GM23338 (cell line): Measurements from ENCODE around the gene CHN2. TPM values are rescaled to one million over a fixed set of nuclear protein-coding genes. Genes with fewer than 3 reads are reported as not detected.

Source experiments
- ATAC-seq: fragments of 200-7000 bp; cut with Tn5 transposase; 3 replicates; pipeline ENCODE4 v1.9.1; 2020
- DNase-seq: peaks from one replicate; pipeline ENCODE4 v3.0.0-alpha.2; 2015; ENCODE audit warnings: low spot score
- H2AFZ ChIP-seq: fragments of 200-600 bp; sonication (generic); 2 replicates; pipeline ENCODE4 v1.8.0; 2016; ENCODE audit warnings: antibody characterized with exemption, mild to moderate bottlenecking, moderate library complexity
- H3F3A ChIP-seq: fragments of 200-600 bp; sonication (generic); replicated peaks from 2 replicates; pipeline ENCODE4 v1.8.0; 2017; ENCODE audit warnings: antibody characterized with exemption, mixed run types, low read depth
- H3K27ac ChIP-seq: fragments of 200-600 bp; sonication (generic); 2 replicates; pipeline ENCODE4 v1.6.1; 2016; ENCODE audit warnings: low read depth
- H3K27me3 ChIP-seq: fragments of 200-600 bp; sonication (generic); 2 replicates; pipeline ENCODE4 v1.8.0; 2016; ENCODE audit warnings: mild to moderate bottlenecking, mixed run types, moderate library complexity; ENCODE audit not compliant: insufficient read depth
- H3K36me3 ChIP-seq: fragments of 200-600 bp; sonication (generic); 2 replicates; pipeline ENCODE4 v1.8.0; 2016; ENCODE audit warnings: mild to moderate bottlenecking; ENCODE audit not compliant: insufficient read depth
- H3K4me1 ChIP-seq: fragments of 200-600 bp; sonication (generic); 2 replicates; pipeline ENCODE4 v1.8.0; 2016; ENCODE audit warnings: mild to moderate bottlenecking, moderate library complexity; ENCODE audit not compliant: insufficient read depth
- H3K4me2 ChIP-seq: fragments of 200-600 bp; sonication (generic); 2 replicates; pipeline ENCODE4 v1.7.1; 2017; ENCODE audit warnings: mixed run types
- H3K4me3 ChIP-seq: fragments of 200-600 bp; sonication (generic); 2 replicates; pipeline ENCODE4 v1.6.1; 2016; ENCODE audit warnings: mixed run types
- H3K79me2 ChIP-seq: fragments of 200-600 bp; sonication (generic); replicated peaks from 2 replicates; pipeline ENCODE4 v1.8.0; 2017; ENCODE audit warnings: mild to moderate bottlenecking; ENCODE audit not compliant: insufficient read depth
- H3K9me2 ChIP-seq: fragments of 200-600 bp; sonication (generic); 2 replicates; pipeline ENCODE4 v1.8.0; 2017; ENCODE audit not compliant: insufficient read depth
- H4K20me1 ChIP-seq: fragments of 200-600 bp; sonication (generic); replicated peaks from 2 replicates; pipeline ENCODE4 v1.8.0; 2017; ENCODE audit warnings: mild to moderate bottlenecking; ENCODE audit not compliant: insufficient read depth
- H3K27ac Mint-ChIP-seq: 2 replicates; pipeline ENCODE4 v1.8.0; 2020; ENCODE audit warnings: inconsistent platforms, mild to moderate bottlenecking, moderate library complexity, mixed read lengths
- H3K27me3 Mint-ChIP-seq: 3 replicates; pipeline ENCODE4 v1.8.0; 2022; ENCODE audit warnings: low read depth, mild to moderate bottlenecking, moderate library complexity, mixed read lengths, inconsistent platforms; ENCODE audit not compliant: insufficient read depth, poor library complexity
- H3K36me3 Mint-ChIP-seq: 3 replicates; pipeline ENCODE4 v1.8.0; 2021; ENCODE audit warnings: low read depth, mild to moderate bottlenecking, inconsistent platforms, moderate library complexity, mixed read lengths
- H3K4me1 Mint-ChIP-seq: 3 replicates; pipeline ENCODE4 v1.8.0; 2020; ENCODE audit warnings: mild to moderate bottlenecking, inconsistent platforms, mixed read lengths
- H3K4me3 Mint-ChIP-seq: 3 replicates; pipeline ENCODE4 v1.8.0; 2021; ENCODE audit warnings: moderate library complexity, mild to moderate bottlenecking, inconsistent platforms, mixed read lengths
- H3K9me3 Mint-ChIP-seq: 3 replicates; pipeline ENCODE4 v1.8.0; 2020; ENCODE audit warnings: moderate library complexity, mild to moderate bottlenecking, inconsistent platforms, mixed read lengths
- CREB1 ChIP-seq: fragments of 250-450 bp; sonication (Bioruptor Pico); IDR thresholded peaks from 2 replicates; pipeline ENCODE4 v1.5.0; 2020; ENCODE audit warnings: low read depth, mild to moderate bottlenecking, moderate library complexity
- EZH2 ChIP-seq: fragments of 200-600 bp; sonication (generic); IDR thresholded peaks from one replicate; pipeline ENCODE4 v1.8.0; 2017; ENCODE audit warnings: antibody characterized with exemption, mild to moderate bottlenecking, low read depth; ENCODE audit not compliant: unreplicated experiment
- EZH2phosphoT487 ChIP-seq: fragments of 200-600 bp; sonication (generic); IDR thresholded peaks from one replicate; pipeline ENCODE4 v1.8.1; 2018; ENCODE audit warnings: antibody characterized with exemption; ENCODE audit not compliant: unreplicated experiment
- NANOG ChIP-seq: IDR thresholded peaks from 2 replicates; pipeline ENCODE4 v1.6.1; 2016; ENCODE audit warnings: antibody characterized with exemption, borderline replicate concordance
- ZNF114 ChIP-seq: fragments of 250-450 bp; sonication (Bioruptor Pico); IDR thresholded peaks from 2 replicates; pipeline ENCODE4 v1.5.0; 2020; ENCODE audit warnings: mild to moderate bottlenecking, moderate library complexity
- polyA plus RNA-seq: library from polyadenylated mRNA; unstranded; fragments of >200 nt; fragmentation: Nextera tagmentation; extraction: Ambion mirVana; gene quantifications from 2 replicates; pipeline ENCODE4 v1.2.1, GENCODE V29; 2016
- total RNA-seq: library from RNA; depleted of rRNA; stranded (reverse); fragments of >200 nt; shearing (Covaris generic); gene quantifications from 2 replicates; pipeline ENCODE4 v1.2.3, GENCODE V29; 2014
- TF ChIP-seq, protein P1 (sequence below): IDR thresholded peaks from 2 replicates; pipeline ENCODE4 v1.6.1; 2016; ENCODE audit warnings: antibody characterized with exemption
- TF ChIP-seq, protein P2 (sequence below), 2 experiments: fragments of 200-600 bp in 1 of 2; sonication (generic) in 1 of 2; conservative IDR thresholded peaks; 2 replicates each; pipeline versions ENCODE4 v1.5.1 to v1.6.1; 2016 to 2017; ENCODE audit warnings: antibody characterized with exemption in 2 of 2, low read depth in 2 of 2, mild to moderate bottlenecking in 2 of 2, moderate library complexity in 1 of 2

The CHN2 gene
- total and polyA plus RNA-seq, 2 experiments from 2014 or later, result 6.1 to 7.5 TPM

DNA sequence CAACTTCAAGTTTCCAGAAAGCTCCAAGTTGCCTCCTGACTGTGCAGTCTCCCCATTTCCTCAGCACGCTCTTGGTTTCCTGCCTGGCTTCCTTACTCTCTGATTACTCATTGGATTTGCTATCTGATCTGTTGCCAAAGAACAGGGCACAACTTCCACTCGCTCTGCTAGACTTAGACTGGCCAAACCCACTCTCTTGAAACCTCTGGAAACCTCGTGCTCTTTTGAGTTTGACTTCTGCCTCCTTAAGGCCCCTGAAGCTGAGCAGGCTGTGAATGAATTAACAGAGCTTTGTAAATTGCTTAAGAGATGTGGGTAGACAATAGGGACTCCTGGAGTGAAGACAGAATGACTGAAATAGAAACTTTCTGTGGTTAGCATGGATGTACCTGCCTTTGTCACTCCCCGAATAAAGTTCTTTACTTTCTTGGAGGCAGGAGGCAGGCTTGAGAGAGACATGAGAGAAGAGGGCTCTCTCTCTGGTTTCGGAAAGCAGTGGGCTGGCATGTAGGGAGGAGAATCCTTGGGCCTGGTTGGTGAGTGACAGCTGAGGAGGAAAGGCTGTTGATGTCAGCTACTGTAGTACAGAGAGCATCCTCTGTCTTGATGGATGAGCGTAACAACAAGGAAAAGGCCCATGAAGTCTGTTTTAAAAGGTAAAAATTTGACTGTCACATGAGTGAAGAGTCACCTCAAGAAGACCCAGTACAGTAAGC lies 70.8 kb downstream of the CHN2 start (continued):
- TF ChIP-seq, protein P1, sequence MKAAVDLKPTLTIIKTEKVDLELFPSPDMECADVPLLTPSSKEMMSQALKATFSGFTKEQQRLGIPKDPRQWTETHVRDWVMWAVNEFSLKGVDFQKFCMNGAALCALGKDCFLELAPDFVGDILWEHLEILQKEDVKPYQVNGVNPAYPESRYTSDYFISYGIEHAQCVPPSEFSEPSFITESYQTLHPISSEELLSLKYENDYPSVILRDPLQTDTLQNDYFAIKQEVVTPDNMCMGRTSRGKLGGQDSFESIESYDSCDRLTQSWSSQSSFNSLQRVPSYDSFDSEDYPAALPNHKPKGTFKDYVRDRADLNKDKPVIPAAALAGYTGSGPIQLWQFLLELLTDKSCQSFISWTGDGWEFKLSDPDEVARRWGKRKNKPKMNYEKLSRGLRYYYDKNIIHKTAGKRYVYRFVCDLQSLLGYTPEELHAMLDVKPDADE, result no peak
- TF ChIP-seq NANOG (no peak), ZNF114 (no peak)

DNA sequence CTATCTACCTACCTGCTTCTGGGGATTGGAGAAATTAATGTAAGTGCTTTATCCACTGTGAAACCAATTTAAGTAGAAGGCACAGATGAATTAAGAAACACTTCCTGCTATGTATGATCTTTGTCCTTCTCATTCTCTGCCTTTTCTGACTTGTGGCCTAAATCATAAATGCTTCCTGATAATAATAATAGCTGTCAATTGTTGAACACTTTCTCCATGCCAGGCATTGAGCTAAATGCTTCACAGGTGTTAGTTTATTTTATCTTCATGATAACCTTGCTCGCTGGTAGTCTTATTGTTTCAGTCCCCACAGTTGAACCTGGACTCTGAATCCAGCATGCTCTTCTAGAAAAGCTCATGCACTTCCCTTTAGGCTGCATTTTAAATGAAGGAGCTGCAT lies 75.4 kb downstream of the CHN2 start:
- H3K4me1 Mint-ChIP-seq, result peaks cover 37% of the 10 kb centered on the region
- no peak overlapping the region for H3K27ac Mint-ChIP-seq
- H3K4me3 ChIP-seq, result no peak overlapping the region
- H3K79me2 ChIP-seq, result no peaks in the 10 kb centered on the region
- H3K27me3 ChIP-seq, result no peaks in the 10 kb centered on the region
- no peaks in the 10 kb centered on the region for H4K20me1 ChIP-seq
- no peak overlapping the region for H3K4me2 ChIP-seq
- no peaks in the 10 kb centered on the region for H3K36me3 ChIP-seq
- no peaks in the 10 kb centered on the region for H3F3A ChIP-seq
- no peak overlapping the region for H3K4me3 Mint-ChIP-seq
- H3K4me1 ChIP-seq, result peaks cover 19% of the 10 kb centered on the region
- peaks cover 5% of the 10 kb centered on the region for H3K27me3 Mint-ChIP-seq
- peaks cover 4% of the 10 kb centered on the region; the same call in 1 of the 2 replicates for H3K9me2 ChIP-seq
- TF ChIP-seq, protein P2, sequence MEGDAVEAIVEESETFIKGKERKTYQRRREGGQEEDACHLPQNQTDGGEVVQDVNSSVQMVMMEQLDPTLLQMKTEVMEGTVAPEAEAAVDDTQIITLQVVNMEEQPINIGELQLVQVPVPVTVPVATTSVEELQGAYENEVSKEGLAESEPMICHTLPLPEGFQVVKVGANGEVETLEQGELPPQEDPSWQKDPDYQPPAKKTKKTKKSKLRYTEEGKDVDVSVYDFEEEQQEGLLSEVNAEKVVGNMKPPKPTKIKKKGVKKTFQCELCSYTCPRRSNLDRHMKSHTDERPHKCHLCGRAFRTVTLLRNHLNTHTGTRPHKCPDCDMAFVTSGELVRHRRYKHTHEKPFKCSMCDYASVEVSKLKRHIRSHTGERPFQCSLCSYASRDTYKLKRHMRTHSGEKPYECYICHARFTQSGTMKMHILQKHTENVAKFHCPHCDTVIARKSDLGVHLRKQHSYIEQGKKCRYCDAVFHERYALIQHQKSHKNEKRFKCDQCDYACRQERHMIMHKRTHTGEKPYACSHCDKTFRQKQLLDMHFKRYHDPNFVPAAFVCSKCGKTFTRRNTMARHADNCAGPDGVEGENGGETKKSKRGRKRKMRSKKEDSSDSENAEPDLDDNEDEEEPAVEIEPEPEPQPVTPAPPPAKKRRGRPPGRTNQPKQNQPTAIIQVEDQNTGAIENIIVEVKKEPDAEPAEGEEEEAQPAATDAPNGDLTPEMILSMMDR (conservative IDR thresholded peaks at IDR 0.05; ENCODE audit: low read depth in 2 of 2), result no peak
- TF ChIP-seq EZH2phosphoT487 (no peak), CREB1 (CRISPR knock-in tag) (no peak), EZH2 (no peak)
- TF ChIP-seq, protein P1, result no peak
- no peak for DNase-seq
- peaks cover 9% of the 10 kb centered on the region; the same call in 1 of the 3 replicates for H3K36me3 Mint-ChIP-seq
- no peak overlapping the region for H3K27ac ChIP-seq
- H3K9me3 Mint-ChIP-seq, result peaks cover 7% of the 10 kb centered on the region
- no peak for ATAC-seq
- H2AFZ ChIP-seq, result no peak overlapping the region
